Stimulated activated CD8-positive, alpha-beta memory T cell treated with anti-CD3 and anti-CD28 coated beads, Interleukin-7, amount 100 ng/mL, for 48 hours (primary cell): Measurements from ENCODE around the gene CPNE7.

Experiments used
- DNase-seq, 2 donors: peaks; one replicate each; pipeline ENCODE4 v3.0.0-alpha.2; 2020; ENCODE audit warnings: low read depth in 1 of 2; ENCODE audit errors: extremely low read depth in 1 of 2

The CPNE7 gene

GRCh38 chr16:89601906-89602272 is 26.3 kb downstream of the CPNE7 start:
- DNase-seq: no peak

- DNase-seq: peak; percentile 46 to 52
These were observed 26.9 kb downstream of the CPNE7 start for GRCh38 chr16:89602273-89602951.

GRCh38 chr16:89602952-89603590 is 27.5 kb downstream of the CPNE7 start:
- DNase-seq: no peak

- DNase-seq: no peak
These were observed 29.2 kb downstream of the CPNE7 start for GRCh38 chr16:89604764-89605163.

GRCh38 chr16:89605186-89605970 is 29.8 kb downstream of the CPNE7 start:
- no peak for DNase-seq

GRCh38 chr16:89606006-89606405 is 30.4 kb downstream of the CPNE7 start:
- no peak for DNase-seq

- DNase-seq: no peak
These were observed 31.9 kb downstream of the CPNE7 start for GRCh38 chr16:89607453-89607852.

- no peak for DNase-seq
These were observed 32.6 kb downstream of the CPNE7 start for GRCh38 chr16:89607937-89608740.

- DNase-seq: no peak
These were observed 34.5 kb downstream of the CPNE7 start for GRCh38 chr16:89610108-89610453.

GRCh38 chr16:89612415-89613166 is 37.0 kb downstream of the CPNE7 start:
- no peak for DNase-seq

- no peak for DNase-seq
These were observed 37.8 kb downstream of the CPNE7 start, which contains the start of gene DPEP1 for GRCh38 chr16:89613231-89613953. Gene DPEP1 (plus strand): TSS chr16:89613642. CDS start chr16:89630411, 16,769 bp downstream.

- DNase-seq: no peak
These were observed 38.4 kb downstream of the CPNE7 start for GRCh38 chr16:89613954-89614459.

- DNase-seq: no peak
These were observed 39.6 kb downstream of the CPNE7 start for GRCh38 chr16:89615176-89615575.

- no peak for DNase-seq
These were observed 40.1 kb downstream of the CPNE7 start for GRCh38 chr16:89615596-89616090.

GRCh38 chr16:89616623-89617022 is 41.1 kb downstream of the CPNE7 start:
- DNase-seq: no peak

GRCh38 chr16:89617036-89617435 is 41.5 kb downstream of the CPNE7 start:
- DNase-seq: no peak

- DNase-seq: no peak
These were observed 42.8 kb downstream of the CPNE7 start for GRCh38 chr16:89618109-89618998.

GRCh38 chr16:89619840-89620239 is 44.3 kb downstream of the CPNE7 start:
- no peak for DNase-seq
